H1 (cell line): Measurements from ENCODE around the gene ZNRF2. TPM values are rescaled to one million over a fixed set of nuclear protein-coding genes. Genes with fewer than 3 reads are reported as not detected.

Source experiments
- CTCF ChIA-PET: fragments of 300-600 bp; sonication (Branson Sonifier 250); formaldehyde crosslinking; loops from one replicate; lab custom pipeline; 2021; ENCODE audit not compliant: partially characterized antibody; lab: Charles Lee
- POLR2A ChIA-PET: fragments of 300-600 bp; sonication (Branson Sonifier 250); formaldehyde crosslinking; loops from one replicate; lab custom pipeline; 2021; ENCODE audit warnings: inconsistent platforms; ENCODE audit not compliant: partially characterized antibody; lab: Charles Lee
- DNase-seq, 2 experiments: peaks; one replicate each; pipeline versions ENCODE4 v3.0.0 to v3.0.0-alpha.2; 2010 to 2022; ENCODE audit warnings: low spot score in 2 of 2, low read depth in 1 of 2, mixed read lengths in 1 of 2
- FAIRE-seq: peaks from 2 replicates; lab custom pipeline; 2011; peaks lifted over from hg19 to GRCh38; lab: Jason Lieb, UNC
- H2AFZ ChIP-seq: 2 replicates; pipeline ENCODE4 v1.8.1; 2012; ENCODE audit warnings: low read length, inconsistent platforms
- H2AK5ac ChIP-seq: 2 replicates; pipeline ENCODE4 v1.6.1; 2013; ENCODE audit warnings: low read depth, low read length
- H2BK120ac ChIP-seq: replicated peaks from 2 replicates; pipeline ENCODE3; 2013; ENCODE audit warnings: low read depth, low read length, inconsistent platforms
- H2BK12ac ChIP-seq: 2 replicates; pipeline ENCODE4 v1.6.1; 2013; ENCODE audit warnings: low read depth, low read length
- H2BK15ac ChIP-seq: 2 replicates; pipeline ENCODE4 v1.6.1; 2013; ENCODE audit warnings: low read length
- H2BK20ac ChIP-seq: 2 replicates; pipeline ENCODE4 v1.6.1; 2013; ENCODE audit warnings: low read length
- H2BK5ac ChIP-seq: 2 replicates; pipeline ENCODE4 v1.6.1; 2013; ENCODE audit warnings: low read depth, low read length
- H3K14ac ChIP-seq: 2 replicates; pipeline ENCODE4 v1.6.1; 2013; ENCODE audit warnings: inconsistent platforms; ENCODE audit not compliant: insufficient read length
- H3K18ac ChIP-seq: 2 replicates; pipeline ENCODE4 v1.6.1; 2013; ENCODE audit warnings: low read length; ENCODE audit errors: extremely low read depth
- H3K23ac ChIP-seq: 2 replicates; pipeline ENCODE4 v1.6.1; 2013; ENCODE audit warnings: inconsistent platforms; ENCODE audit not compliant: insufficient read length
- H3K23me2 ChIP-seq: 2 replicates; pipeline ENCODE4 v1.6.1; 2013; ENCODE audit warnings: low read depth, low read length
- H3K27ac ChIP-seq: 2 replicates; pipeline ENCODE4 v1.6.1; 2011; ENCODE audit warnings: low read depth, low read length, inconsistent platforms
- H3K27me3 ChIP-seq, 4 experiments: replicated peaks in 1 of 4; 1 replicate in 1 of 4; 2 replicates in 3 of 4; pipeline versions ENCODE4 v1.6.1 to v1.8.1; 2011 to 2013; ENCODE audit warnings: low read length in 3 of 4, mild to moderate bottlenecking in 3 of 4, inconsistent platforms in 2 of 4, mixed read lengths in 2 of 4, moderate library complexity in 1 of 4; ENCODE audit not compliant: control insufficient read depth in 3 of 4, insufficient read depth in 3 of 4; ENCODE audit errors: extremely low read depth in 1 of 4
- H3K36me3 ChIP-seq, 4 experiments: 2 replicates each; pipeline versions ENCODE4 v1.6.1 to v1.8.1; 2011 to 2013; ENCODE audit warnings: mild to moderate bottlenecking in 4 of 4, low read length in 3 of 4, moderate library complexity in 2 of 4, control low read depth in 1 of 4, inconsistent platforms in 1 of 4; ENCODE audit not compliant: insufficient read depth in 4 of 4, control insufficient read depth in 2 of 4
- H3K4ac ChIP-seq: replicated peaks from 2 replicates; pipeline ENCODE3; 2013; ENCODE audit warnings: low read length, low read depth, mixed read lengths, inconsistent platforms; ENCODE audit not compliant: insufficient read length
- H3K4me1 ChIP-seq, 4 experiments: replicated peaks in 1 of 4; 1 replicate in 1 of 4; 2 replicates in 3 of 4; pipeline versions ENCODE4 v1.6.1 to v1.8.1; 2011 to 2013; ENCODE audit warnings: low read length in 3 of 4, inconsistent platforms in 2 of 4, mixed read lengths in 1 of 4; ENCODE audit not compliant: insufficient read depth in 4 of 4, control insufficient read depth in 3 of 4
- H3K4me2 ChIP-seq, 2 experiments: 2 replicates each; pipeline versions ENCODE4 v1.6.1 to v1.8.1; 2011 to 2013; ENCODE audit warnings: low read depth in 2 of 2, low read length in 2 of 2, control low read depth in 1 of 2, inconsistent platforms in 1 of 2, mild to moderate bottlenecking in 1 of 2; ENCODE audit not compliant: insufficient read depth in 1 of 2
- H3K4me3 ChIP-seq, 4 experiments: fragments of 200-600, 300-600 bp in 1 of 4; sonication (generic), shearing (Covaris generic), sonication (Bioruptor Twin) in 1 of 4; 2 replicates each; pipeline versions ENCODE4 v1.5.1 to v1.8.1; 2011 to 2016; ENCODE audit warnings: low read length in 4 of 4, low read depth in 3 of 4, control low read depth in 2 of 4, inconsistent platforms in 2 of 4, mild to moderate bottlenecking in 2 of 4, mixed read lengths in 1 of 4, moderate library complexity in 1 of 4; ENCODE audit not compliant: insufficient read depth in 2 of 4; ENCODE audit errors: extremely low read depth in 1 of 4
- H3K56ac ChIP-seq: replicated peaks from 2 replicates; pipeline ENCODE3; 2013; ENCODE audit warnings: low read depth, mild to moderate bottlenecking, mixed read lengths, low read length, inconsistent platforms; ENCODE audit not compliant: insufficient read length
- H3K79me1 ChIP-seq: 2 replicates; pipeline ENCODE4 v1.6.1; 2013; ENCODE audit warnings: low read depth, low read length, control low read depth
- H3K79me2 ChIP-seq, 2 experiments: 2 replicates each; pipeline versions ENCODE4 v1.6.1 to v1.8.1; 2012 to 2013; ENCODE audit warnings: low read length in 2 of 2, mild to moderate bottlenecking in 2 of 2, inconsistent platforms in 1 of 2; ENCODE audit not compliant: insufficient read depth in 2 of 2, control insufficient read depth in 1 of 2
- H3K9ac ChIP-seq, 4 experiments: replicated peaks in 1 of 4; 1 replicate in 1 of 4; 2 replicates in 3 of 4; pipeline versions ENCODE4 v1.6.1 to v1.8.1; 2011 to 2013; ENCODE audit warnings: low read depth in 3 of 4, low read length in 3 of 4, control low read depth in 2 of 4, mild to moderate bottlenecking in 2 of 4, moderate library complexity in 2 of 4, inconsistent platforms in 1 of 4; ENCODE audit errors: extremely low read depth in 1 of 4
- H3K9me3 ChIP-seq, 2 experiments: 2 replicates each; pipeline versions ENCODE4 v1.6.1 to v1.8.1; 2012 to 2013; ENCODE audit warnings: mild to moderate bottlenecking in 2 of 2, moderate library complexity in 2 of 2, control low read depth in 1 of 2, inconsistent platforms in 1 of 2, low read depth in 1 of 2, low read length in 1 of 2, mixed read lengths in 1 of 2; ENCODE audit not compliant: insufficient read depth in 2 of 2
- H4K20me1 ChIP-seq, 2 experiments: replicated peaks in 1 of 2; 2 replicates each; pipeline versions ENCODE3 to v1.8.1; 2011 to 2013; ENCODE audit warnings: inconsistent platforms in 2 of 2, low read length in 2 of 2, mild to moderate bottlenecking in 1 of 2; ENCODE audit not compliant: insufficient read depth in 2 of 2, control insufficient read depth in 1 of 2
- H4K5ac ChIP-seq: 2 replicates; pipeline ENCODE4 v1.6.1; 2013; ENCODE audit warnings: low read length, low read depth, mixed read lengths, inconsistent platforms; ENCODE audit not compliant: insufficient read length
- H4K8ac ChIP-seq: 2 replicates; pipeline ENCODE4 v1.8.0; 2013; ENCODE audit warnings: mild to moderate bottlenecking, moderate library complexity, low read length, inconsistent platforms; ENCODE audit not compliant: insufficient read depth; ENCODE audit errors: extremely low read depth
- H4K91ac ChIP-seq: replicated peaks from 2 replicates; pipeline ENCODE3; 2013; ENCODE audit warnings: low read length, mixed read lengths, inconsistent platforms; ENCODE audit not compliant: insufficient read length
- ATF2 ChIP-seq: IDR thresholded peaks from 2 replicates; pipeline ENCODE4 v1.6.1; 2012; ENCODE audit warnings: low read length, inconsistent platforms
- BACH1 ChIP-seq: IDR thresholded peaks from 2 replicates; pipeline ENCODE4 v1.6.1; 2012; ENCODE audit warnings: low read length, improper control_type of control experiment
- CEBPB ChIP-seq: IDR thresholded peaks from 2 replicates; pipeline ENCODE4 v1.6.1; 2012; ENCODE audit warnings: low read depth, low read length
- CTBP2 ChIP-seq: IDR thresholded peaks from 2 replicates; pipeline ENCODE4 v1.7.0; 2011; ENCODE audit warnings: borderline replicate concordance, mild to moderate bottlenecking, moderate library complexity, mixed read lengths, low read length; ENCODE audit not compliant: insufficient read depth, insufficient read length
- EZH2 ChIP-seq: fragments of 200-600 bp; sonication (generic); IDR thresholded peaks from 2 replicates; pipeline ENCODE4 v1.7.1; 2012; ENCODE audit warnings: low read depth, mild to moderate bottlenecking, moderate library complexity, low read length, inconsistent platforms; ENCODE audit not compliant: severe bottlenecking
- NANOG ChIP-seq: IDR thresholded peaks from 2 replicates; pipeline ENCODE4 v1.6.1; 2011; ENCODE audit warnings: low read length, low read depth, mild to moderate bottlenecking, inconsistent platforms; ENCODE audit not compliant: insufficient read depth, poor library complexity, severe bottlenecking
- NRF1 ChIP-seq: IDR thresholded peaks from 2 replicates; pipeline ENCODE4 v1.6.1; 2011; ENCODE audit warnings: mild to moderate bottlenecking, low read depth, low read length, improper control_type of control experiment
- POLR2A ChIP-seq, 2 experiments: IDR thresholded peaks; 1 replicate in 1 of 2; 2 replicates in 1 of 2; pipeline ENCODE4 v1.6.1; 2011; ENCODE audit warnings: low read depth in 2 of 2, low read length in 2 of 2, mild to moderate bottlenecking in 2 of 2; ENCODE audit errors: control extremely low read depth in 1 of 2
- RFX5 ChIP-seq: IDR thresholded peaks from 2 replicates; pipeline ENCODE4 v1.6.1; 2011; ENCODE audit warnings: low read depth, low read length, improper control_type of control experiment, borderline replicate concordance
- SIX5 ChIP-seq: IDR thresholded peaks from 2 replicates; pipeline ENCODE4 v1.6.1; 2011; ENCODE audit warnings: mild to moderate bottlenecking, low read depth, low read length
- SP1 ChIP-seq: IDR thresholded peaks from 2 replicates; pipeline ENCODE4 v1.6.1; 2011; ENCODE audit warnings: low read depth, low read length
- TAF1 ChIP-seq: IDR thresholded peaks from 2 replicates; pipeline ENCODE4 v1.6.1; 2011; ENCODE audit warnings: mild to moderate bottlenecking, low read depth, low read length
- WGBS, 2 experiments: shearing (Covaris generic) in 1 of 2; methylation state at CpG; one replicate each; pipeline versions ENCODE4 v1.1.6 to v1.1.7; 2013 to 2015; ENCODE audit warnings: low lambda C conversion rate in 2 of 2, mixed read lengths in 2 of 2, inconsistent platforms in 1 of 2, low coverage in 1 of 2, missing lambda C conversion rate in 1 of 2; ENCODE audit not compliant: insufficient replicate concordance in 2 of 2, insufficient coverage in 1 of 2, insufficient read length in 1 of 2; ENCODE audit errors: extremely low coverage in 1 of 2, missing lambda C conversion rate in 1 of 2; 5-methylcytosine and 5-hydroxymethylcytosine counted together
- polyA plus RNA-seq, 7 experiments: library from polyadenylated mRNA; depleted of rRNA in 3 of 7; stranded (reverse) in 5 of 7; unstranded in 2 of 7; fragments of >200 nt in 5 of 7; fragments of 200-250 nt in 2 of 7; gene quantifications; 1 replicate in 5 of 7; 2 replicates in 1 of 7; 4 replicates in 1 of 7; pipeline versions ENCODE4 v1.2.1 to v1.2.3, GENCODE V29; 2011 to 2013; ENCODE audit warnings: missing spikeins in 2 of 7, mixed read lengths in 2 of 7
- total RNA-seq: library from RNA; stranded (reverse); fragmentation: NEBNext Ultra II Directional; extraction: Animal tissue kit (Norgen Biotek cat#: 25700); gene quantifications from 2 replicates; pipeline ENCODE4 v1.2.1, GENCODE V29; 2021
- TF ChIP-seq, protein P1 (sequence below): IDR thresholded peaks from 2 replicates; pipeline ENCODE4 v1.6.1; 2012; ENCODE audit warnings: inconsistent platforms

ZNRF2 gene
- total and polyA plus RNA-seq, 2 of the 8 experiments (the other 6 are each of a cell fraction or from before 2014, with no cell fraction given), result 2.9 to 16.2 TPM

- Histone ChIP-seq H2BK15ac (no peak overlapping the region), H3K79me1 (0 out of 2 replicates have a peak, but pooled peaks cover 2% of the 10 kb centered on the region), H2BK20ac (no peak overlapping the region), H4K20me1 (no peaks in the 10 kb centered on the region), H2BK120ac (no peak overlapping the region), H2BK12ac (no peak overlapping the region), H3K56ac (no peak overlapping the region), H3K9ac (no peak overlapping the region), H3K4me3 (no peak overlapping the region), H2AK5ac (no peak overlapping the region), H4K91ac (no peak overlapping the region), H4K8ac (no peak overlapping the region), H3K36me3 (no peaks in the 10 kb centered on the region), H3K14ac (no peak overlapping the region), H2BK5ac (no peak overlapping the region), H3K27me3 (no peaks in the 10 kb centered on the region), H3K23ac (no peak overlapping the region), H3K23me2 (no peaks in the 10 kb centered on the region), H3K4ac (no peak overlapping the region), H3K9me3 (no peaks in the 10 kb centered on the region), H3K18ac (no peak overlapping the region), H4K5ac (no peak overlapping the region), H3K27ac (no peak overlapping the region), H2AFZ (no peak overlapping the region), H3K4me1 (peaks cover 2 to 40% (median 7%) of the 10 kb centered on the region in 4 experiments; a peak in 5 of 7 replicates), H3K79me2 (peaks cover 0 to 64% of the 10 kb centered on the region in 2 experiments; a peak in 3 of 4 replicates), H3K4me2 (no peak overlapping the region)
- POLR2A ChIA-PET, result no interaction called here
- DNase-seq, result no peak
- no peak for FAIRE-seq
- CTCF ChIA-PET, result interaction anchor here (0.6 to 1.1 kb wide), 2 partner anchors 9 to 43 kb away, joined by 3 read pairs; no protein-coding TSS in a partner anchor
- 72% methylated on average over 2 of the region's 2 CpGs; no CpG with 5 or more reads in 1 of the 2 experiments for WGBS, 2 experiments
- no peak for TF ChIP-seq CTBP2
- no peak for TF ChIP-seq ATF2
- no peak for TF ChIP-seq NANOG
- no peak for TF ChIP-seq CEBPB
- TF ChIP-seq POLR2A (IDR thresholded peaks at IDR 0.05; ENCODE audit: control extremely low read depth in 1 of 2, low read depth in 2 of 2, low read length in 2 of 2), result no peak
- TF ChIP-seq RFX5, result no peak
- TF ChIP-seq NRF1, result no peak
- no peak for TF ChIP-seq SP1
- TF ChIP-seq TAF1, result no peak
- no peak for TF ChIP-seq EZH2
- no peak for TF ChIP-seq BACH1
- no peak for TF ChIP-seq SIX5
- TF ChIP-seq, protein P1, sequence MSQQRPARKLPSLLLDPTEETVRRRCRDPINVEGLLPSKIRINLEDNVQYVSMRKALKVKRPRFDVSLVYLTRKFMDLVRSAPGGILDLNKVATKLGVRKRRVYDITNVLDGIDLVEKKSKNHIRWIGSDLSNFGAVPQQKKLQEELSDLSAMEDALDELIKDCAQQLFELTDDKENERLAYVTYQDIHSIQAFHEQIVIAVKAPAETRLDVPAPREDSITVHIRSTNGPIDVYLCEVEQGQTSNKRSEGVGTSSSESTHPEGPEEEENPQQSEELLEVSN, result no peak
Observed at GRCh38 chr7:30351724-30352123, 67.3 kb downstream of the ZNRF2 start.
